GOT3 (cell line): ENCODE measurements around the gene TBC1D22B.

Experiments
- DNase-seq: peaks from one replicate; lab custom pipeline; 2025; ENCODE audit warnings: mixed read lengths; lab: John Stamatoyannopoulos, UW

TBC1D22B gene

GRCh38 chr6:37357288-37357687 lies 99.7 kb downstream of the TBC1D22B start:
- no peak for DNase-seq

GRCh38 chr6:37357860-37358259 lies 100.3 kb downstream of the TBC1D22B start:
- no peak for DNase-seq

- DNase-seq = no peak
These were observed 101.5 kb downstream of the TBC1D22B start for GRCh38 chr6:37359039-37359438.

- no peak for DNase-seq
These were observed 104.7 kb downstream of the TBC1D22B start for GRCh38 chr6:37362101-37362828.

- no peak for DNase-seq
These were observed 108.2 kb downstream of the TBC1D22B start for GRCh38 chr6:37365791-37366190.

- no peak for DNase-seq
These were observed 109.3 kb downstream of the TBC1D22B start for GRCh38 chr6:37366910-37367309.

GRCh38 chr6:37368961-37369320 lies 111.4 kb downstream of the TBC1D22B start:
- DNase-seq = no peak

GRCh38 chr6:37369321-37370201 lies 112.0 kb downstream of the TBC1D22B start:
- no peak for DNase-seq

- no peak for DNase-seq
These were observed 113.8 kb downstream of the TBC1D22B start for GRCh38 chr6:37371154-37372083.

- no peak for DNase-seq
These were observed 114.5 kb downstream of the TBC1D22B start for GRCh38 chr6:37372116-37372515.

GRCh38 chr6:37373822-37374471 lies 116.4 kb downstream of the TBC1D22B start:
- no peak for DNase-seq

- DNase-seq = no peak
These were observed 117.8 kb downstream of the TBC1D22B start for GRCh38 chr6:37375376-37375775.

- DNase-seq = no peak
These were observed 118.6 kb downstream of the TBC1D22B start for GRCh38 chr6:37376078-37376743.

- no peak for DNase-seq
These were observed 124.0 kb downstream of the TBC1D22B start for GRCh38 chr6:37381579-37381978.
